ENCODE data around the gene FASTKD2.

DNA sequence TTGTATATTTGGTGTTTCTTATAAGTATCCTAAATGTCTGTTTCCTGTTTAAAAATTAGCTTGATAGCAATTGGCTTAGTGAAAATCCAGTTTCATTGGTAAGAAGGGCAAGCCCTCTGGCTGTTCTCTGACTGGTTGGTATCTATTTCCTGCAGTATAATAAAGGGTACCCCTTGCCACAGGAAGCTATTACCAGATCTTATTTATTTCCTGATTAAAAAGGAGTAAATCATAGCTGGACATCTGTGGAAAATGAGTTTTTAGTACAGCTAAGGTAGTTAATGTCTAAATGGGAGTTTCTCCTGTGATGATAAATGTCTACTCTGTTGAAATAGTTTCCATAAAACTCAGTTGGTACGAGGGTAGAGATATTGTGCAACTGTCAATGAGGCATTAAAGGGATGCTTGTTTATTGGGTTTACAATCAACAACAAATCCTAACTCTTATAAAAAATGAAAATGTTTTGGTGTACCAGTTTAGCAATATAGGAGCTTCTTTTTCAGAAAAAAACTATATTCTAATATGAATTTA lies 58.7 kb downstream of the FASTKD2 start:
- no peak for TF ChIP-seq CTCF (IDR thresholded peaks at IDR 0.05)
- TF ChIP-seq POLR2A (IDR thresholded peaks at IDR 0.05), result no peak
